ENCODE measurements around the gene RAB4B.
"Not testable (repeated sequence)": the region's sequence is repeated elsewhere in the genome, so short reads cannot be mapped to it uniquely, and the experiment has no call there.

The RAB4B gene, protein sequence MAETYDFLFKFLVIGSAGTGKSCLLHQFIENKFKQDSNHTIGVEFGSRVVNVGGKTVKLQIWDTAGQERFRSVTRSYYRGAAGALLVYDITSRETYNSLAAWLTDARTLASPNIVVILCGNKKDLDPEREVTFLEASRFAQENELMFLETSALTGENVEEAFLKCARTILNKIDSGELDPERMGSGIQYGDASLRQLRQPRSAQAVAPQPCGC

DNA sequence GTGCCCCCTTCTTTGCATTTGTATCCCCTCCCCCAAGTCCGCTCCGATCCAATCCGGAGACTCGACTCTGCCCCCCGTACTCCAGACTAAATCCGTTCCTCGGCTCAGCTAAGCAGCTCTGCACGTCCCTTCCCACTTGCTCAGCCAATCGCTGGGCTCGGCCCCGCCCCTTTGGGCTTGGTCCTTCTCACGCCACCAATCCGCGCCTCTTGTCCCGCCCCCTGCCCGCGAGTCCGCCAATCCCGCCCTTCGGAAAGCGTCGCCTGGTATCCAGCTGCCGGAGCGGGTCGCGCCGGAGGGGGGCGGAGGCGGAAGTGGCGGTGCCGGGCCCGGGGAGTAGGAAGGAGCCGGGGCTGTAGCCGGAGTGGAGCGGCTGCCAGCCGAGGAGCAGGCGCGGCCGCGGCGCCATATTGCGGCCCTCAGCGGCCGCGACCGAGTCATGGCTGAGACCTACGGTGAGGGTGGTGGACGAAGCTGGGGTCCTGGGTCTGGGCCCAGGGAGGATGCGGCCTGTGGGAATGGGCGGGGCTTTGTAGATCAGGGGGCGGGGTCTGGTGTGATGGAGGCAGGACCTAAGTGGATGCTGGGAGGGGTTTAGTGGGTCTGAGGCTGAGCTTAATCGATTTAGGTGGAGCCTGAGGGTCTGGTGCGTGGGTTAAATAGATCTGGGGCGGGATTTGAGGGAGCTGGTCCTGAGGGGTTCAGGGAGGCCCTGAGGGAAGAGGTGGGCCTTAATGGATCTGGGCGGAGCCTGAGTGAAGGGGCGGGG lies at the start of gene RAB4B:
RAB4B (plus strand) TSS at position 311 of the 769 bp plus-strand sequence; CDS start at position 440, 129 bp downstream.
- DNase-seq (ENCODE audit: low read depth), result peak; percentile 99

- not testable (repeated sequence) for DNase-seq (ENCODE audit: low read depth)
Observed at GRCh38 chr19:40730065-40730464, 48.0 kb upstream of the RAB4B start.

DNA sequence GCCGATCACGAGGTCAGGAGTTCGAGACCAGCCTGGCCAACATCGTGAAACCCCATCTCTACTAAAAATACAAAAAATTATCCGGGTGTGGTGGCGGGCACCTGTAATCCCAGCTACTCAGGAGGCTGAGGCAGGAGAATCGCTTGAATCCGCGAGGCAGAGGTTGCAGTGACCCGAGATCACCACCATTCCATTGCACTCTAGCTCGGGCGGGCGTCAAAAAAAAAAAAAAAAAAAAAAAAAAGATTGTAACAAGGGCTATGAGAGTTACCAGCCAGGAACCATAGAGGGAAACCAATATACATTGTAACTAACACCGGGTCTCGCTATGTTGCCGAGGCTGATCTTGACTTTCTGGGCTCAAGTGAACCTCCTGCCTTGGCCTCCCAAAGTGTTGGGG lies 45.7 kb upstream of the RAB4B start:
- DNase-seq (ENCODE audit: low read depth), result not testable (repeated sequence)

- DNase-seq (ENCODE audit: low read depth), result no peak
Observed at GRCh38 chr19:40733149-40733548, 44.9 kb upstream of the RAB4B start.

GRCh38 chr19:40735013-40735771 lies 42.9 kb upstream of the RAB4B start:
- DNase-seq (ENCODE audit: low read depth), result no peak

DNA sequence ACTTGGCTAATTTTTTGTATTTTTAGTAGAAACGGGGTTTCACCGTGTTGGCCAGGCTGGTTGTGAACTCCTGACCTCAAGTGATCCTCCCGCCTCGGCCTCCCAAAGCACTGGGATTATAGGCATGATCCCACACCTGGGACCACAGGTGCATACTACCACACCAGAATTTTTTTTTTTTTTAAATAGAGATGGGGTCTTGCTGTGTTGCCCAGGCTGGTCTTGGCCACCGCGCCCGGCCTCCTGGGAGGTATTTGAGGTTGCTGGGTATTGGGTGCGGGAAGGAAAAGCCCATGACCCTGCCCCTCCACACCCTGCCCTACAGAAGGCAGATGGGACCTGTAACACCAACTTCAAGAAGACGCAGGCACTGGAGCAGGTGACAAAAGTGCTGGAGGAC lies 41.4 kb upstream of the RAB4B start:
- DNase-seq (ENCODE audit: low read depth), result no peak

DNA sequence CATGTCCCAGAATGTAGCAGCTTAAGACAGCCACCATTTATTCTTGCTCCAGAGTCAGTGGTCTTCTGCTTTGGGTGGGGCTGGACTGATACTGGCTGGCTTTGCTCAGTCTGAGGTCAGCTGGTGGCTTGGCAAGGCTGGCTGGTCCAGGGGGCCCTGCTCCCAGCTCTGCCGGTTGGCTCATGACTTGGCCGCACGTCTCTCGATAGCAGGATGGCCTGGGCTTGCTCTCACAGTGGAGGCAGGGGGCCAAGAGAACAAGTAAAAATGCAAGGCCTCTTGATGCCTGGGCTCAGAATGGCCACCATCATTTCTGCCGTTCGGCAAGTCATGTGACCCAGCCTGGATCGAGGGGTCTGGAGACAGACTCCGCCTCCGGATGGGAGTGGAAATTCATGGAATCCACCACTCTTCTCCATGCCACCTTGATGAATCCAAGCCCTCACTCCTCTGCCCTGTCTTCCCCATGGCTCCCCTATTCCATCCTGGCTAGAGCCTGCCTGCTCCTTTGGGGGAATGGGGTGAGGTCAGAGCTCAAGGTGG lies 40.9 kb upstream of the RAB4B start:
- DNase-seq (ENCODE audit: low read depth), result no peak

- DNase-seq (ENCODE audit: low read depth), result no peak
Observed at GRCh38 chr19:40739030-40739839, 38.8 kb upstream of the RAB4B start.

GRCh38 chr19:40739871-40740703 lies 38.0 kb upstream of the RAB4B start:
- no peak for DNase-seq (ENCODE audit: low read depth)

DNA sequence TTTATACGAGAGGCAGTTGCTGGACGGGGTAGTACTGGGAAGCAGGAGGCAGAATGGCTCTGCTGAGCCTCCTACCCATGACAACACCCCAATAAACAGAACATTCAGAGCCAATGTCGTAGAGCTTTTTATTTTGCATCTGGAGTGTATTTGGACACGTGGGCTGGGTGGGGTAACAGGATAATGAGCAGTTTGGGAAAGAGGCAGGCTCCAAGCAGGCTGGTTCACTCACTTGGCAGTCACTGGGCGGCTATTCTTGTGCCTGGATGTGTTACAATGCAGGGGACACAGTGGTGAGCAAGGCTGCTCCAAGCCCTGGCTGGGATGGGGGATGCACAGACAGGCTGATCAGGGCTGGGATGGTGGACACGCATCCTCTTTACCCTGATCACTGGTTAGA lies 37.3 kb upstream of the RAB4B start:
- DNase-seq (ENCODE audit: low read depth), result peak; percentile 83

GRCh38 chr19:40741527-40742390 lies 36.3 kb upstream of the RAB4B start:
- no peak for DNase-seq (ENCODE audit: low read depth)

DNA sequence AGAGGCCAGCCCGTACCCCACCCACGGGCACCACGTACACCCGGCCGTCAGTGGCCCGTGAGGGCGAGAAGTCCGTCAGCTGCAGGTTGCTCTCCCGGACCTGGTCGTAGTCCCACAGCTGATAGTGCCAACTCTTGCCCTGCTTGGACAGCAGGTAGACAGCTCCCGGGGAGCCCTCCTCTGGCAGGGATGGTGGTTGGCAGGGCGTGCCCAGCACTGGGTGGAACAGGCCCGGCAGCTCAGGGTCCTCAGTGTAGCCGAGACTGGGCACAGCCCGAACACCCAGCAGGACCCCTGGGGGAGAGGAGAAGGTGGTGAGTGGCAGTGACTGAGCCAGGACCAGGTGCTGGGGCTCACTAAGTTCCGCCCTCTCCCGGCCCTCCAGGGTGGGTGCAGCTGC lies 35.6 kb upstream of the RAB4B start:
- no peak for DNase-seq (ENCODE audit: low read depth)

DNA sequence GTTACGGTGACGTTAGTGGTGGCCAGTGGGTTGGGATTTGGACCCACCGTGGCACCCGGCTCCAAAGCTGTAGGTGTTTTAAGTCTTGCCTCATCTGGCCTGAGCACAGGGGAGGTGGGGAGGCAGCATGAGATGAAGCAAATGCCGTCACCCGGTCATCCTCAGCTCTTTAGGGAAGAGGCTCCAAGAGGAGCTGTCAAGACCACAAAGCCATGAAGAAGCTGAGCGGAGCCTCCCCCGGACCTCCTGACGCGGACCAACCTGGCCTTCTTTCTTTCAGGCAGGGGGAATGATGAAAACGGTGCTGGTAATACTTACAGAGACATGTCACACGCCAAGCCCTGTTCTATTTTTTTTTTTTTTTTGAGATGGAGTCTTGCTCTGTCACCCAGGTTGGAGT lies 35.2 kb upstream of the RAB4B start:
- DNase-seq (ENCODE audit: low read depth), result no peak

GRCh38 chr19:40743926-40744325 lies 34.1 kb upstream of the RAB4B start:
- DNase-seq (ENCODE audit: low read depth), result no peak

DNA sequence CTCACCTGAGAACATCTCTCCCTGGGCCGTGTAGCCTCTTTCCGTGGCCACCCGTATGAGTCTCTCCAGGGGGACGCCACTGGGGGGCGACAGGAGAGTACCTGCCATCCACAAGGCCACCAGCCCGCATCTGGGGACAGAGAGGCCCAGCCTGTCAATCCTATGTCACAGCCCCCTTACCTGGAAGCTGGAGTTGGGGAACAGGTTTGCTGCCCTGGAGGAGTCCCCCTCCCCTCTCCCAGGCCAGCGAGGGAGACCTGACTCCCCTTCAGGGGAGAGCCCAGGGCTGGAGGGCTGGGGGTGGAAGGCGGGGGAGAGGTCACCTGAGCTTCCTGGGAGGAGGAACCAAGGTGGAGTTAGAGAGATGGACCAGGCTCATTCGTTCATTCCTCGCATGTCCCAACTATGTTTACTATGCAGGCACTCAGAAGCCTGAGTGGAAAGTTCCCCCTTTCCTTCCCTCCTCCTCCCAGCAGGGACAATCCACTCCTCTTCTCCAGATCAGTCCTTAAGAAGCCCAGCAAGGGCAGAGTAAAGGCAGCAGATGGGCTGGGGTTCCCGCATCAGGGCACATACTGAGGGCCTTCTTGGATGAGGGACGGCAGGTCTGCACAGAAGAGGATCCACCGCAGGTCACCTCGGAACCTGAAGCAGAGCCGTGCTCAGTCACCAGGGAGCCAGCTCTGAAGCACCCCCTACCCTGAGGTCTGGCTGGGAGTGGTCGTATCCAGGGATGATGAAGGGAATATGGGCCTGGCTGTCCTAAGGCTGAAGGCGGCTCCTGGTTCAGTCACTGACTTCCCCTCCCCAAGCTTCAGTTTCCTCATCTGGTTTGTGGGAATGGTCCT lies 33.3 kb upstream of the RAB4B start:
- no peak for DNase-seq (ENCODE audit: low read depth)

GRCh38 chr19:40745402-40745780 lies 32.7 kb upstream of the RAB4B start:
- DNase-seq (ENCODE audit: low read depth), result peak; percentile 16

DNA sequence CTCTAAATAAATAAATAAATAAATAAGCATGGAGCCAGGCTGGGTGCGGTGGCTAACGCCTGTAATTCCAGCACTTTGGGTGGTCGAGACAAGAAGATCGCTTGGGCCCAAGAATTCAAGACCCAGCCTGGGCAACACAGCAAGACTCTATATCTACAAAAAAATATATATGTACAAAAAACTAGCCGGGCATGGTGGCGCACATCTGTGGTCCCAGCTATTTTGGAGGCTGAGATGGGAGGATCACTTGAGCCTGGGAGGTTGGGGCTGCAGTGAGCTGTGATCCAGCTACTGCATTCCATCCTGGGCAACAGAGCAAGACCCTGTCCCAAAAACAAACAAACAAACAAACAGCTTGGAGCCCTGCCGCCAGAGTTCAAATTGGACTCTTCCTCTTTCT lies 30.5 kb upstream of the RAB4B start:
- no peak for DNase-seq (ENCODE audit: low read depth)

DNA sequence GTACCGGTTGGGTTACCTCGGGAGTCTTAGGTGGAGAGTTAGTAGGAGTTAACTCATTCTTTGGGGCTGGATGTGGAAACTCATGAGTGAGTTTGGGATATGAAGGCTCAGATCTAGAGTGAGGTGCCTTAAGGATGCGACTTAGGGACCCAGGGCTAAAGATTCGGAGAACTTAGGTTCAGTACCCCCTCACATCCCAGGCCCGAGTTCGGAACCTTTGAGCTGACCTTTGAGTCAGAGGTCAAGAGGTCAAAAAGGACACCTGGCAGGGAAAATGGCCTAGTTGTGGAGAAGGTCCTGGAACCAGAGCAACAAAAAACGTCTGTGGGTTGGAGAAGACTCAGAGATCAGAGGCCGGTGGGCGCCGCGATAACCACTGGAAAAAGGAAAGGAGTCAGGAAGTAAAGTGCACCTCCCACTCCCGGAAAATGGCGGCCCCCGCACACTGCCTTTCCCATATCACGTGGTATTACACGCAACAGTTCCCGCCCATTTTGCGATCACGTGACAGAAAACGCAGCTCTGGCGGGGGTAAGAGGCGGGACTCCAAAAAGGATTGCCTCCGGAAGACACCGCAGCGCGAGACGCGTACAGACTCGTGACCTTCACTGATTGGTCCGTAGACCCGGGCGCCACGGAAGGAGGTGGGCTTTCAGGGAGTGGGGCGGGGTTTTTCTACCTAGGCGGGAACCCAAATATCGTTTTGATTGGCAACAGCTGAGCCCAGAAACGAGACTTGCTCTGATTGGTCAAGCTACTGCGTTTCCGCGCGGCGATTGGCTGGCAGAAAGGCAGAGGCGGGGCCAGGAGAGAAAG lies 27.8 kb upstream of the RAB4B start, which contains the start of gene ACTMAP:
ACTMAP (minus strand) TSS at position 420 of the 816 bp plus-strand sequence. CDS start 674 bp downstream, outside the sequence.
- DNase-seq (ENCODE audit: low read depth), result peak; percentile 99

Data from stromal cell of bone marrow (primary cell).